GM13976 (cell line): ENCODE results near the gene FAM229B.
"Not testable (repeated sequence)": the region's sequence is repeated elsewhere in the genome, so short reads cannot be mapped to it uniquely, and the experiment has no call there.

Experiments used
- DNase-seq: peaks from one replicate; pipeline ENCODE4 v3.0.0; 2012; ENCODE audit warnings: low spot score
- in situ Hi-C: fragments of 300-500 bp; cut with MboI; formaldehyde crosslinking; loops from one replicate; pipeline ENCODE4 v1.12.0; 2022; ENCODE audit warnings: low sequenced_read_pairs, mixed read lengths, inconsistent platforms; ENCODE audit not compliant: unreplicated experiment
- TF ChIP-seq, protein P1 (sequence below): IDR thresholded peaks from 2 replicates; pipeline ENCODE4 v1.5.1; 2012; ENCODE audit warnings: borderline replicate concordance, mild to moderate bottlenecking; ENCODE audit not compliant: insufficient read depth; ENCODE audit errors: extremely low read depth, missing control alignments, control extremely low read depth

Gene FAM229B

GRCh38 chr6:112096901-112097300, 9.5 kb downstream of the FAM229B start:
- DNase-seq, result no peak
- in situ Hi-C loops, result no loop called here

GRCh38 chr6:112100561-112100960, 13.2 kb downstream of the FAM229B start:
- in situ Hi-C loops, result no loop called here
- no peak for DNase-seq
- TF ChIP-seq, protein P1, sequence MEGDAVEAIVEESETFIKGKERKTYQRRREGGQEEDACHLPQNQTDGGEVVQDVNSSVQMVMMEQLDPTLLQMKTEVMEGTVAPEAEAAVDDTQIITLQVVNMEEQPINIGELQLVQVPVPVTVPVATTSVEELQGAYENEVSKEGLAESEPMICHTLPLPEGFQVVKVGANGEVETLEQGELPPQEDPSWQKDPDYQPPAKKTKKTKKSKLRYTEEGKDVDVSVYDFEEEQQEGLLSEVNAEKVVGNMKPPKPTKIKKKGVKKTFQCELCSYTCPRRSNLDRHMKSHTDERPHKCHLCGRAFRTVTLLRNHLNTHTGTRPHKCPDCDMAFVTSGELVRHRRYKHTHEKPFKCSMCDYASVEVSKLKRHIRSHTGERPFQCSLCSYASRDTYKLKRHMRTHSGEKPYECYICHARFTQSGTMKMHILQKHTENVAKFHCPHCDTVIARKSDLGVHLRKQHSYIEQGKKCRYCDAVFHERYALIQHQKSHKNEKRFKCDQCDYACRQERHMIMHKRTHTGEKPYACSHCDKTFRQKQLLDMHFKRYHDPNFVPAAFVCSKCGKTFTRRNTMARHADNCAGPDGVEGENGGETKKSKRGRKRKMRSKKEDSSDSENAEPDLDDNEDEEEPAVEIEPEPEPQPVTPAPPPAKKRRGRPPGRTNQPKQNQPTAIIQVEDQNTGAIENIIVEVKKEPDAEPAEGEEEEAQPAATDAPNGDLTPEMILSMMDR, result no peak

More at GRCh38 chr6:112096901-112097300, 9.5 kb downstream of the FAM229B start:
- TF ChIP-seq, protein P1, result no peak

- in situ Hi-C loops, DNase-seq: not testable (repeated sequence)
Observed at GRCh38 chr6:112106026-112106425, 18.6 kb downstream of the FAM229B start.

DNA sequence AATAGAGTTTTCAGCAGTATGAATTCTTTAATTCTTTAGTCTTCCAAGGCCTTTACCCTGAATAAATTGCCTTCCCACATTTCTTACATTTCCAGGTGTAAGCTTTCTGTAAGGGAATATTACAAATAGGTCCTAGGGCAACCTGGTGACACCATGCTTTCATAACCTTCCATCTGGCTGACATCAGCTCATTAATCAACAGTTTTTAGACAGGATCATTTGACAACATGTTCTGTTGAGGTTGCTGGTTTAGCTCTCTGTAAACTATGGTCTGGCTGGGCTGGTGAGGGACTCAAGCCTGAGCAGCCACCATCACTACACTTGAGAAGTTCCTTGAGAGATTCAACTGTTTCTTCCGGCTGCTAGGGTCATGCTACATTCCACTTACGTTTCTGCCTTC, 19.2 kb downstream of the FAM229B start:
- in situ Hi-C loops, result no loop called here
- TF ChIP-seq, protein P1, result no peak
- no peak for DNase-seq

DNA sequence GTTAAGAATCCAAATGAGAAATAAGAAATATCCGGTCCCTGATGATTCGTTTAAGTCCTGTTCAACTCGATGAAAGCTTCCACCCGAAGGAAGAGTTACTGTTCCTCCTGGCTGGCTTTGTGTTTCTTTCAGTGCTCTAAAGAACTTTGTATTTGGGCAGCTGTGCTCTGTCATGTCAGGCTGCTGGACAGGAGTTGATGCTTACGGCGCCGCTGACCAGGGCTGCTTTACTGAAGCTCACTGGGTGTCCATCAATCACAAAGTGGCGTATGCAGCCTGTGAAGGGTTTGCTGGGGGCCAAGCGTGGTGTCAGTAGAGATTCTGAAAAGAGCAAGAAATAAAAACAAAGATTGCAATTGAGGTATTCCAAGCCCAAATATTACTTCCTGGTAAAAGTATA, 21.9 kb downstream of the FAM229B start:
- DNase-seq, result no peak
- TF ChIP-seq, protein P1, result no peak
- in situ Hi-C loops, result no loop called here

DNA sequence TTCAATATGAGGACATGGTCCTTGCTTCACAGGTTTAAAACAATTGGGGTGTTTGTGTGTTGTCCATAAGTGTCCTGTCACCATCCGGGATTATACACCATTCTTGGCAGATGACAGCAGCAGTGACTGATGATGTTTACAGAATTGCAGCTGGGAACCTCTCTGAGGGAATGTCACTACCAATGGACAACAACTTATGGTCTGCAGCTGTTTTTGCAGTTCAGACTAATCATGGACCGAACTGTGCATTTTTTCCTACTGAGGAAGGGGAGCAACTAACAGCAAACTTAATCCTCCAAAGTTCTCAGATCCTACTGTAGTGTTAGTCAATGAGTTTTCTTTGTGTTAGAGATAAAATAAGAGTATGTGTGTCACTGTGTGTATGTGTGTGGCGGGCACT, 26.0 kb downstream of the FAM229B start:
- in situ Hi-C loops, result no loop called here
- DNase-seq, result no peak
- TF ChIP-seq, protein P1, result no peak

GRCh38 chr6:112113918-112114317, 26.5 kb downstream of the FAM229B start:
- DNase-seq, result no peak
- TF ChIP-seq, protein P1, result no peak
- in situ Hi-C loops, result no loop called here
